ENCODE measurements around the gene TSPAN19.

Gene TSPAN19

DNA sequence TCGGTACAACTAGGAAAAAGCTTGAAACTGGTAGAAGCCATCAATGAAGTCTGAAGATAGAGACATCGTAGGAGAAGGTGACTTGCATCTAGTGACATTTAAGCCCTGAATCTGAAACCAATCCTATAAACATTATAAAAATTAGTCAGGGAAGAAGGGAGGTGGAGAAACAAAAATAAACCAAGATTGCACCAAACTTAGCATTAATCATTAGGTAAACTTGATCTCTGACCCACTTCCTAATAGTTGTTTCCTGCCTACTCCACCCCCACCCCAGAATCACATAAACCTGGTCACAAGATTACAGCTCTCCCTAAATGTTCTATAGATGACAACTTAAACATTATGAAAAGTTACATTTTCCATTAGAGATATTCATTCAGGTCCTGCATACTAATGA is 40.4 kb downstream of the TSPAN19 start:
- Histone ChIP-seq H4K20me1 (ENCODE audit: low read depth, low read length) (no peaks in the 10 kb centered on the region), H3K4me3 (ENCODE audit: insufficient read depth, low read length, poor library complexity, severe bottlenecking) (no peak overlapping the region), H3F3A (ENCODE audit: insufficient read depth) (no peaks in the 10 kb centered on the region), H3K9me2 (replicated peaks; ENCODE audit: insufficient read depth, low read length) (no peaks in the 10 kb centered on the region), H2AFZ (ENCODE audit: low read depth, low read length, severe bottlenecking) (no peak overlapping the region), H3K4me2 (ENCODE audit: low read depth, low read length, poor library complexity, severe bottlenecking) (no peak overlapping the region), H3K79me2 (ENCODE audit: insufficient read depth, low read length) (no peaks in the 10 kb centered on the region), H3K9ac (ENCODE audit: low read length) (no peak overlapping the region), H3K9me3 (ENCODE audit: insufficient read depth, low read length) (no peaks in the 10 kb centered on the region), H3K36me3 (ENCODE audit: low read length) (no peaks in the 10 kb centered on the region), H3K27me3 (ENCODE audit: low read length) (no peaks in the 10 kb centered on the region), H3K27ac (ENCODE audit: low read depth, low read length) (no peak overlapping the region)
- TF ChIP-seq, protein P1, sequence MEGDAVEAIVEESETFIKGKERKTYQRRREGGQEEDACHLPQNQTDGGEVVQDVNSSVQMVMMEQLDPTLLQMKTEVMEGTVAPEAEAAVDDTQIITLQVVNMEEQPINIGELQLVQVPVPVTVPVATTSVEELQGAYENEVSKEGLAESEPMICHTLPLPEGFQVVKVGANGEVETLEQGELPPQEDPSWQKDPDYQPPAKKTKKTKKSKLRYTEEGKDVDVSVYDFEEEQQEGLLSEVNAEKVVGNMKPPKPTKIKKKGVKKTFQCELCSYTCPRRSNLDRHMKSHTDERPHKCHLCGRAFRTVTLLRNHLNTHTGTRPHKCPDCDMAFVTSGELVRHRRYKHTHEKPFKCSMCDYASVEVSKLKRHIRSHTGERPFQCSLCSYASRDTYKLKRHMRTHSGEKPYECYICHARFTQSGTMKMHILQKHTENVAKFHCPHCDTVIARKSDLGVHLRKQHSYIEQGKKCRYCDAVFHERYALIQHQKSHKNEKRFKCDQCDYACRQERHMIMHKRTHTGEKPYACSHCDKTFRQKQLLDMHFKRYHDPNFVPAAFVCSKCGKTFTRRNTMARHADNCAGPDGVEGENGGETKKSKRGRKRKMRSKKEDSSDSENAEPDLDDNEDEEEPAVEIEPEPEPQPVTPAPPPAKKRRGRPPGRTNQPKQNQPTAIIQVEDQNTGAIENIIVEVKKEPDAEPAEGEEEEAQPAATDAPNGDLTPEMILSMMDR (IDR thresholded peaks at IDR 0.05; ENCODE audit: insufficient read depth, low read length, poor library complexity, severe bottlenecking): no peak
- no peak for TF ChIP-seq EZH2phosphoT487 (conservative IDR thresholded peaks at IDR 0.05; ENCODE audit: low read length)

DNA sequence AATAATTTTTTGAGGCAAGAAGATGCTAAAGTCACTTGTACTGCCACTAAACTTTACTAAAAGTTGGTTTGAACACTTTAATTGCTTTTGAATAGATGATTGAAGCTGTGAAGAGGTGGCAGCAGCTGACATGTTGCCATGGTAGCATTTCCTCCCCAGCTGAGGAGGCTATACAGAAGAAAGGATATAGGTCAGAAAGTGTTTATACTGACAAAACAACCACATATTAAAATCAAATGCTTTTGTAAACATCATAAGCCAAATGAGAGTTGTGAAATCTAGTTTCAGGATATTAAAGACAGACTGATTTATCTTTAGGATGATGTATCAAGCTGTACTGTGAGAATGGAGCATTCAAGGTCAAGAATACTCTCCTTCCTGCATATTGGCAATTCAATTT is 41.7 kb downstream of the TSPAN19 start:
- H3K4me3 ChIP-seq (ENCODE audit: insufficient read depth, low read length, poor library complexity, severe bottlenecking): no peak overlapping the region
- no peak overlapping the region for H3K27ac ChIP-seq (ENCODE audit: low read depth, low read length)
- H3K27me3 ChIP-seq (ENCODE audit: low read length): no peaks in the 10 kb centered on the region
- no peak overlapping the region for H2AFZ ChIP-seq (ENCODE audit: low read depth, low read length, severe bottlenecking)
- no peaks in the 10 kb centered on the region for H3K9me3 ChIP-seq (ENCODE audit: insufficient read depth, low read length)
- no peak overlapping the region for H3K9ac ChIP-seq (ENCODE audit: low read length)
- H3K79me2 ChIP-seq (ENCODE audit: insufficient read depth, low read length): no peaks in the 10 kb centered on the region
- no peaks in the 10 kb centered on the region for H3K36me3 ChIP-seq (ENCODE audit: low read length)
- no peaks in the 10 kb centered on the region for H3K9me2 ChIP-seq (replicated peaks; ENCODE audit: insufficient read depth, low read length)
- TF ChIP-seq EZH2phosphoT487 (conservative IDR thresholded peaks at IDR 0.05; ENCODE audit: low read length): no peak
- TF ChIP-seq, protein P1 (IDR thresholded peaks at IDR 0.05; ENCODE audit: insufficient read depth, low read length, poor library complexity, severe bottlenecking): no peak
- no peaks in the 10 kb centered on the region for H4K20me1 ChIP-seq (ENCODE audit: low read depth, low read length)
- H3F3A ChIP-seq (ENCODE audit: insufficient read depth): no peaks in the 10 kb centered on the region
- no peak overlapping the region for H3K4me2 ChIP-seq (ENCODE audit: low read depth, low read length, poor library complexity, severe bottlenecking)

DNA sequence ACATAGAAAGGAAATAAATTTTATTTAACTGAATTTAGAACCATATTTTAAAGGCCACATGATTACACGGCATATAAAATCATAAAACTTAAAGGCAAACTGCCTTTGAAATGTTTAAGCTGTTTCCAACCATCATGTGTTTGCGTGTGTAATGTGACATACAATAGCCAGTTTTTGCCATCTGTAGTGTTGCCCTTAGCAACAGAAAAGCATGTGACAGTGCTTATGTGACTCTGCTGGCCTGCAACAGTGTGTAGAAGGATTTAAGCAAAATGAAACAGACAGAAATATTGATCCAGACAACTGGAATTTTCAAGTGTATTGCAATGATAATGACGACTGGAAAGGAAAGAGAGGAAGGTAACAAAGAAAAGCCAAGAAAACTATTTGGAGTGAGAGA is 49.5 kb downstream of the TSPAN19 start:
- Histone ChIP-seq H3K9me3 (ENCODE audit: insufficient read depth, low read length) (no peaks in the 10 kb centered on the region), H3K27ac (ENCODE audit: low read depth, low read length) (no peak overlapping the region), H3K36me3 (ENCODE audit: low read length) (no peaks in the 10 kb centered on the region), H2AFZ (ENCODE audit: low read depth, low read length, severe bottlenecking) (no peak overlapping the region), H3K4me3 (ENCODE audit: insufficient read depth, low read length, poor library complexity, severe bottlenecking) (no peak overlapping the region), H3K27me3 (ENCODE audit: low read length) (no peaks in the 10 kb centered on the region), H3K9me2 (replicated peaks; ENCODE audit: insufficient read depth, low read length) (no peaks in the 10 kb centered on the region), H3K9ac (ENCODE audit: low read length) (no peak overlapping the region), H3K79me2 (ENCODE audit: insufficient read depth, low read length) (no peaks in the 10 kb centered on the region), H3K4me2 (ENCODE audit: low read depth, low read length, poor library complexity, severe bottlenecking) (no peak overlapping the region), H4K20me1 (ENCODE audit: low read depth, low read length) (no peaks in the 10 kb centered on the region), H3F3A (ENCODE audit: insufficient read depth) (no peaks in the 10 kb centered on the region)
- no peak for TF ChIP-seq EZH2phosphoT487 (conservative IDR thresholded peaks at IDR 0.05; ENCODE audit: low read length)
- TF ChIP-seq, protein P1 (IDR thresholded peaks at IDR 0.05; ENCODE audit: insufficient read depth, low read length, poor library complexity, severe bottlenecking): no peak

Data from SU-DHL-6 (cell line).